ENCODE data around the gene PRICKLE3.

Gene PRICKLE3

DNA sequence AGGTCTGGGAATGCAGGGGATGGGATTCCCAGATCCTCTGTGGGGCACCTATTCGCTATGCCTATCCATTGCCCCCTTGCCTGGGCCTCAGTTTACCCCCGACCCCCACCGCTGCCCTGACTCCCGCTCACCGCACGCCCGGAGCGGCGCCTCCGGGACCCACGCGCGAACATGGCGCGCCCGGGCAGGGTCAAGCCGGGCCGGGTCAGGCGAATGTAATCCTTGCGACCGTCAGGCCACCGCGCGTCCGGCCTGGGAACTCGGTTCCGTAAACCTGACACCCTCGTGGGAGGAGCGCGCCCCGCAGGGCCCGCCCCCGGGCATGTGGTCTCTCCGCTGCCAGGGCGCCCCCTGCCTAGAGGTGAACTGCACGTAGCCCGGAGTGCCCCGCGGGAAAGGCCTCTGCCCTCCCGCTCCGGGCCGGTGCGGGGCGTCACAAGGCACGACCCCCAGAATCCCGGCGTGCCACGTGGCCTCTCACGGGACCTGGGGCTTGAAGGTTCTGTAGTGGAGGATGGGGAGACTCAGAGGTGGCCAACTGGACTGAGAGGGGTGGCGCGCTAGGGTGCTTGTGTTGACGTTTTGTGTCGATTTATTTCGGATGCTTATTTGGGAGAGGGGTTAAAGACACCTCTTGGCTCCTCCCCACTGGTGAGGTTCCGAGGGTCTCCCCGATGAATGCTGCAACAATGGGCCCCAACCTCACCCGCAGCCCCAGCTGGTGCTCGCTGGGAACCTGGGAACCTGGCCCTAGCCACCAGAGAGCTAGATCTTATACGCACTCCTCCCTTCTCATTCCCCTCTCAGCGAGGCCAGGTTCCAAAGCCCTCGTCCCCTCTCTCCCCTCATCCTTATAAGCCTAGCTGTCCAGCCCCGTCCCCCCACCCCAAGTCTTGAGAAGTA, at the start of gene PRICKLE3:
PRICKLE3 (minus strand) TSS at position 249 of the 903 bp plus-strand sequence; CDS start at position 173, 76 bp downstream.
- DNase-seq = peak; percentile 15 to 63 (median 23)

DNA sequence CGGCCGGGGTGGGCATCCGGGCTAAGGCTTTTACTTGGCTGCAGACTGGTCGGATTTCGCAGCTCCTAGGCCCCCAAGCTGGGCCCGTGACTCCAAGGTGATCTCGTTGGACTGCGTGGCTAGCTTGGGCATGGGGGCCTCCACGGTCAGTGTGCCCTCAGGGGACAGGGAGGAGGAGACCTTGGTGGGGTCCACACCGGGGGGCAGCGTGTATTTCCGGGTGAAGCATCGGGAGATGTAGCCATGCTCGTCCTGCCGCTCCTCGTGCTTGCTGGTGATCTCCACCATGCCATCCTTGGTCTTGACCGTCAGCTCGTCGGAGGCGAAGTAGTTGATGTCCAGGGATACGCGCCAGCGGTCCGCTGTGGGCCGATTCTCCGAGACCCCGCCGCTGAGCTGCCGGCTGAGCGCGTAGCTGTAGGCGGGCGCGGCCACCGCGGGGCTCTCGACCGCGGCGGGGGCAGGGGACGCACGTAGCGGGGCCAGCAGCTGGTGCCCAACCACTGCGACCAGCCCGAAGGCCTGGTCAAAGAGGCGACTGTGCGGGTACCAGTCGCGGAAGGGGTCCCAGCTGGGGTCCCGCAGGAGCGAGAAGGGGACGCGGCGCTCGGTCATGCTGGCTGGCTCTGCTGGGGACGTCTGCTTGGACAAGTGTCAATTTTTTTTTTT, 47.8 kb upstream of the PRICKLE3 start:
- DNase-seq = no peak

- DNase-seq = no peak
These were observed 47.0 kb upstream of the PRICKLE3 start, which contains the start of gene CACNA1F for GRCh38 chrX:49233176-49233575. CACNA1F (minus strand) TSS chrX:49233340; CDS start chrX:49233309, 31 bp downstream.

DNA sequence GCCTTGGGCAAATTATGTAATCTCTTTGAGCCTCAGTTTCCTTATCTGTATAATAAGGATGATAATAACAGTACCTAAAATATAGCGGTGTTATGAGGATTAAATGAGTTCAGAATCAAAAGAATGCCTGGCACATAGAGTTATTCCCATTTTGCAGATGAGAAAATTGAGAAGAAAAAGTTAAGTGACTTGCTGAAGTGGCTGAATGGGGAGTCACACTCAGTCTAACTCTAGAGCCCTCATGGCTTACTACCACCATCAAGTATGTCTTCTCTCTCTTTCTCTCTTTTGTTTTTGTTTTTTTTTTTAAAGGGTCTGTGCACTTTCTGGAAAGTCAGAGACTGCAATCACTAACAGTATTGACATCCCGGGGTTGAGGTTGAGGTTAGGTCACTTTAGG, 46.4 kb upstream of the PRICKLE3 start:
- no peak for DNase-seq

DNA sequence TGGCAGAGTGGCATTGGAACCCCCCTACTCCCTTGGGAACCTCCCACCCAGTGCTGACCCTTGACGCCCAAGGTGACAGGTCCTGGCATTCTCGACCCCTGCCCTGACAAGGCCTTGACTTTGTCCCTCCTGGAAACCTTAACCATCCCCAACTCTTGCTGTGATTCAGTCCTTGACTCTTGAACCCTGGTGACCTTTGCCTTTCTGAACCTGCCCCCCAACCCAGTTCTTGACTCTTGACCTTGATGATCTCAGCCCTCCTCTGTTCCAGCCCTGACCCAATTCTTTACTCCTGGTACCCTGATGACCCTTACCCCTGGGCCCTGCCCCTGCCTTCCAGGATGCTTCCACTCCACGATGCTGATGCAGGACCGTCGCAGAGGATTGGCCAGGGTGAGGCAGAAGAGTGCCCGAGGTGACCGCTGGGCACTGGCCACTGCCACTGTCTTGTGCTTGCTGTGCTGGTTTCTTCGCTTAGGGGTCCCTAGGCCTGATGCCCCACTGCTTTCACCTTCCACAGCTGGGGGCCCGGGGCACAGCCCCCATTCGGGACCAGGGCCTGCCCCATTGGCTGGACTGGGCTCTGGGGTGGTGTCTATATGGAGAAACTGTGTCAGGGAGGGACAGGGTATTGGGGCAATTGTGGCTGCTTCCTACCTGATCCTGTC, 45.3 kb upstream of the PRICKLE3 start:
- no peak for DNase-seq

- DNase-seq = peak in 2 of 4 experiments; percentile 12 to 40
These were observed 44.5 kb upstream of the PRICKLE3 start for GRCh38 chrX:49230500-49231232.

DNA sequence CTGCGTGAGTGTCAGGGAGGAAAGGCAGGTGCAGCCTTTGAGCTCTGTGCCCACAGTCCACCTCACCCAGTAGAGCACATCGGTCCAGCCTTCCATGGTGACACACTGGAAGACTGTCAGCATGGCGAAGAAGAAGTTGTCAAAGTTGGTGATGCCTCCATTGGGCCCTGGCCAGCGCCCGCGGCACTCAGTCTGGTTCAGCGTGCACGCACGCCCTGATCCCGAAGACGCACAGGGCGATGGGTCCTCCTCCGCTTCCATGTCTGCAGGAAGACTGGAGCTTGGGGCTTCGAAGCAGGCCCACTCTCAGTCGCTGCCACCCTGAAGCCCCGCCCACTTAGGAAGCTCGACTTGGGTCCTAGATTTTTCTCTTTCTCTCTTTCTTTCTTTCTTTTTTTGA, 42.0 kb upstream of the PRICKLE3 start:
- no peak for DNase-seq

- DNase-seq = no peak
These were observed 41.6 kb upstream of the PRICKLE3 start for GRCh38 chrX:49227726-49228125.

- no peak for DNase-seq
These were observed 40.8 kb upstream of the PRICKLE3 start for GRCh38 chrX:49226946-49227345.

GRCh38 chrX:49225858-49226257, 39.7 kb upstream of the PRICKLE3 start:
- no peak for DNase-seq

DNA sequence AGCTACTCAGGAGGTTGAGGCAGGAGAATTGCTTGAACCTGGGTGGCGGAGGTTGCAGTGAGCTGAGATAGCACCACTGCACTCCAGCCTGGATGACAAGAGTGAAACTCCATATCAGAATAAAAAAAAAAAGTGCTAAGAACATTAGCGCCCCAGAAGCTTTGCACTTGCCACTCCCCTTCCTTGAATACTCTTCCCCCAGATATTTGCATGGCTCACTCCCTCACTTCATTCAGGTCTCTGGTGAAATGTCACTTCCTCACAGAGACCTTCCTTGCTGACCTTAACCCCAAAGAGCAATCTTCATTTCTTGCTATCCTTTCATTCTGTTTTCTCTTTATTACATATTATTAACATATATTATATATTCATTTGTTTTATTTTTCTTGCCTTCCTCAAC, 35.7 kb upstream of the PRICKLE3 start:
- DNase-seq = no peak

DNA sequence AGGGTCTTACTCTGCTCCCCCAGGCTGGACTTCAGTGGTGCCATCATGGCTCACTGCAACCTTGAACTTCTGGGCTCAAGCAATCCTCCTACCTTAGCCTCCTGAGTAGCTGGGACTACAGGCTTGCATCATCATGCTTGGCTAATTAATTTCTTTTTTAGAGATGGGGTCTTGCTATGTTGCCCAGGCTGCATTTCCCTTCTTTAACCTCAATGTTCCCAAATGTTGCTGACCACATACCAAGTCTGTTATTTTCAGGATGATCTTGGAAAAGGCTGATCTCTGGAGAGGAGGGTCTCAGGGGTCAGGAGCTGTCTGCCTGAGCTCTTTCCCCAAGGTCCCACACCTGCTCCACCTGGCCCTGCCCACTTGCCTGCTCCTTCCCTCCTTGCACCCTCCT, 33.9 kb upstream of the PRICKLE3 start:
- no peak for DNase-seq

DNA sequence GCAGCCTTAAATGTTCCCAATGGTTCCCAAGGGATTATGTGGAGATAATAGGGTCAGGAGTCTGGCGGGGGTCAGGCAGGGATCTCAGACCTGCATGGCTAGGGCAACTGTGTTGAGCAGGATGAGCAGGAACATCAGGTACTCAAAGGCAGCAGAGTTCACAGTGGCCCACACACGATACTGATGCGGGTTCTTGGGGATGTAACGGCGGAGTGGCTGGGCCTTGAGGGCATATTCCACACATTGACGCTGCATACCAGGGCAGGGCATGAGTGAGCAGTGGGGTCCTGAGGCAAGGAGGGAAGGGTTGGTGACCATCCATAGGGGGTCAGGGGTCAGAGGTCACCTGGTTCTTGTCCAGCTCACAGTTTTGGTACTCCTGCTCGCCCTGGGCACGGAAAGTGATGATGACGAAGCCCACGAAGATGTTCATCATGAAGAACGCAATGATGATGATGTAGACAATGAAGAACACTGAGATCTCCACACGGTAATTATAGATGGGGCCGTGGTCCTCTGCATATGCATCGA, 28.9 kb upstream of the PRICKLE3 start:
- no peak for DNase-seq

DNA sequence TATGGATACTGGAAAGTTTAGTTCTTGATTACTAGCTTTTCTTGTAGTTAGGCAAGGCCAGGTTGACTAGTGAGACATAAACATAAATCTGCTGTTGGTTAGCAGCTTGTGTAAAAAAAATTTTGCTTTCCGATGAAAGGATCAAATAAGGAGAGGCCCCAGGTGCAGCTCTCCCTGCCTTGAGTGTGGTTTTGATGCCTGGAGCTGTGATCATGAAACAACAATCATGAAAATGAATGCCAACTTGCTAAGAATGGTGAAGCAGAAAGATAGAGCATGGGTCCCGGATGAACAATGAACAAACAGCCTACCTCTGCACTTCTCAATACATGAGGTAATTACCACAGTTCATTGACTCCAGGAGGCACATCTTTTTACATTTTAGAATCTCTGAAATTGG, 28.2 kb upstream of the PRICKLE3 start:
- DNase-seq = no peak

DNA sequence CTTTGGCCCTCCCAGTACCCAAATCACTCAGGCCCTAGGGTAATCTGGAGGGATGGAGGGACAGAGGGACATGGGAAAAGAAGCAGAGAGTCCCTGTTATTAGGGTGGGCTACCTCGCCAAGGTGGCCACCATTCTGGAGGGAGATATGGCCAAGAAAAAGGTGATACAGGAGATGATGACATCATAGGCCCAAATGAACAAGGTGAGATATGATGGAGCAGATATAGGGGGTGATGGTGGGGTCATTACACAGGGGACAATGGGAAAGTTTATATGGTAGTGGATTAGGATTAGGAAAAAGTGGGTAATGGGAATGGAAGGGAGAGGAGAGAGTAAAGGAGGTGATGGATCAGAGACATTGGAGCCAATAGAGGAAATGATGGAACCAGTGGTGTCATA, 26.7 kb upstream of the PRICKLE3 start:
- no peak for DNase-seq

DNA sequence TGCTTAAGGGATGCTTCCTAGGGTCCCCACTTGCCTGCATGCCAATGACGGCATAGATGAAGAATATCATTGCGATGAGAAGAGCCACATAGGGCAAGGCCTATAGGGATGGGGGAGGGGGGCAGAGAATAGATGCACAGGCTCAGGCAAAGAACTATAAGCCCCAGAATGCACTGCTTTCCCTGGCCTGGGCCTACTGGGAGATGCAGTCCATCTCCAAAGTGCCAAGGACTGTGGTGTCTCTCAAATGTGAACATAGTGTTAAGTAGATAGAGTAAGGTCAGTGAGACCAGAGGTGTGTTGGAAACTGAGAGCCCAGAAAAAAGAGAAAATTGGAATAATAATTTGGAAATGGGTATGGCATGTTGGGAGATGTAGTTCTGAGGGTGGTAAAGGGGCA, 26.0 kb upstream of the PRICKLE3 start:
- DNase-seq = no peak

DNA sequence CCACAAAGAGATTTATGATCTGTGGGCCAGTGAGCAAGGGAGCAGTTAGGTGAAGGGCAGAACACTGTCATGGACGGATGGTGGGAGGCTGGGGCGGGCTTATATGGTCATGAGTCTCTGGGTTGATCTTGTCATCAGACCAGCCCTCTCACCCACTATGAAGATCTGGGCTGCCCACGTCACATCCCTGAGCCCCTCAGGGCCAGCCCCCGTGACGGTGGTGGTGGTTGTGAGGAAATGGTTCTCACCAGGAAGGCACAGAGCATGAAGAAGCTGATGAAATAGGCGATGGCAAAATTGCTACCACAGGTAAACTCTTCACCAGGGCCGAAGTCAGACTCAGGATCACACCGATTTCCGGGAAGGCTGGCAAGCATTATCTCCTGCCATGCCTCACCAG, 24.9 kb upstream of the PRICKLE3 start:
- no peak for DNase-seq

GRCh38 chrX:49210406-49210805, 24.2 kb upstream of the PRICKLE3 start:
- no peak for DNase-seq

DNA sequence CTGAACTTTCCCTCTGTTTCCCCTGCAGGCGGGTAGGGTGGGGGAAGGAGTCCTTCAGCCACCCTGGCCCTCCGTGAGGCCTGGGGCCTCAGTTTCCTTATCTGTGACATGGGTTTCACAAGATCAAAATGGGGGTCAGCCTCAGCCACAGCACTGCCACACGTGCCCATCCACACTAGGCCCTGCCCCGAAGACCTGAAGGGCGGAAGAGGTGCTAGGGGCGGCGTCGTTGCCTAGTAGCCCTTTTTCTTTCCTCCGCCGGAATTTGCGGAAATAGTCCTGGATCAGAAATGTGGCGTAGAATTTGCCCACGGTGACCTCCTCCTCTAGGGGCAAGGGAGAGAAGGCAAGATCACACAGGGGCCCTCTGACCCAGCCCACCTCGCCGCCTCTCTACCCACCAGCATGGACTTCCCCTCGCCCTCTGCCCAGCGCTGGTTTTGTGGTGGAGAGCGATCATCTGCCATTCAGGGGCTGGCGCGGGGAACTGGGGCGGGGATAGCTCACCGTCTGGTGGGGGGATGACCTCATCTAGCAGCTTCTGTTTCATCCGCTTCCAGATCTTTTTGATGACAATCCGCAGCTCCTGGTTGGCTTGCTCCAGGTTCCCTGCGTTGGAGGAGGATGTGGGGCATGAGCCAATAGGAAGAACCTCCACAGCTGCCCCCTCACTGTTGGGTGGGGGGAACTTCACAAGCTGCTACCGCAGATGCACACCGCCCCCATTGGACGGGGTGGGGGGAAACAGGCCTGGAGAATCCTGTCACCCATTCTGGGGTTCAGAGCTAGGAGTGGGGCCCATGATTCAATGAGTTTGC, 23.5 kb upstream of the PRICKLE3 start:
- no peak for DNase-seq

GRCh38 chrX:49208399-49208798, 22.2 kb upstream of the PRICKLE3 start:
- no peak for DNase-seq

GRCh38 chrX:49206543-49206942, 20.4 kb upstream of the PRICKLE3 start:
- no peak for DNase-seq

GRCh38 chrX:49205443-49205842, 19.3 kb upstream of the PRICKLE3 start:
- no peak for DNase-seq

All from activated naive CD4-positive, alpha-beta T cell (primary cell).